DOHH2 (cell line): ENCODE results near the gene GAD1.

Experiments used
- EZH2phosphoT487 ChIP-seq: fragments of 200-600 bp; sonication (generic); IDR thresholded peaks from 2 replicates; pipeline ENCODE4 v1.6.1; 2017; ENCODE audit warnings: borderline replicate concordance, mild to moderate bottlenecking, antibody characterized with exemption, low read length, moderate library complexity, mixed read lengths
- TF ChIP-seq, protein P1 (sequence below): fragments of 200-600 bp; sonication (generic); IDR thresholded peaks from one replicate; pipeline ENCODE4 v1.5.1; 2014; ENCODE audit warnings: antibody characterized with exemption, mild to moderate bottlenecking, low read depth, low read length; ENCODE audit not compliant: poor library complexity, severe bottlenecking

DNA sequence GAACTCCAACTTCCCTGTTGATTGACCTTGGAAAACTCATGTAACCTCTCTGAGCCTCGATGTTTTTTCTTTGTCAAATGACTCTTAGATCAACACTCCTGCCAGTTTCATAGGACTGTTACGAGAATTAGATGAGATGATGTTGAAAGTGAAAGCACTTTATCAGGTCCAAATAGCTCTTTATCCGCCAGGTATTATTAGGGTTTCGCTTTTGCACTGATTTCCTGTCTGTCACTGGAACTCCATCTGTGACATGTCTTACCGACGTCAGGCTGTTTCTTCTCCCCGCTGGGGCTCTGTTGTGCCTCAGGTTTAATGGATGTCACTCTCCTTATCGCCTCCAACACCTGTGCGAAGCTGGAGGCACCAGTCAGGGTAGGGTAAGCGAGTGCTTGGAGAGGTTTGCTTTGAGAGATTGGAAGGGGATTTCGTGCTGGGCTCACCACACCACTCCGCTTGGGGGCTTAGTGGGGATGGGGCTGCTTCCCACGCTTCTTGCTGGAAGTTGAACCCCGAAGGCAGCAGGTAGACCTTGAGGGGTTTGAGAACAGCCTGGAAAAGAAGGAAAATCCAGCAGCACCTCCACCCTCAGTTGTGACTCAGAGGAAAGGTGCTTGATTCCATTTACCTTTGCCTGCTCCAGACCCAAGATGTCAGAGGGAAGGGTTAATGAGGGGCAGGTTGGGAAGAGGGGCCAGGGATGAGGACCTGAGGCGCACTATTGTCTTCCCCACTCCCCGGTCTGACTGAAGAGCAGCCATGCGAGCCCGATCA is 4.3 kb downstream of the GAD1 start:
- TF ChIP-seq, protein P1, sequence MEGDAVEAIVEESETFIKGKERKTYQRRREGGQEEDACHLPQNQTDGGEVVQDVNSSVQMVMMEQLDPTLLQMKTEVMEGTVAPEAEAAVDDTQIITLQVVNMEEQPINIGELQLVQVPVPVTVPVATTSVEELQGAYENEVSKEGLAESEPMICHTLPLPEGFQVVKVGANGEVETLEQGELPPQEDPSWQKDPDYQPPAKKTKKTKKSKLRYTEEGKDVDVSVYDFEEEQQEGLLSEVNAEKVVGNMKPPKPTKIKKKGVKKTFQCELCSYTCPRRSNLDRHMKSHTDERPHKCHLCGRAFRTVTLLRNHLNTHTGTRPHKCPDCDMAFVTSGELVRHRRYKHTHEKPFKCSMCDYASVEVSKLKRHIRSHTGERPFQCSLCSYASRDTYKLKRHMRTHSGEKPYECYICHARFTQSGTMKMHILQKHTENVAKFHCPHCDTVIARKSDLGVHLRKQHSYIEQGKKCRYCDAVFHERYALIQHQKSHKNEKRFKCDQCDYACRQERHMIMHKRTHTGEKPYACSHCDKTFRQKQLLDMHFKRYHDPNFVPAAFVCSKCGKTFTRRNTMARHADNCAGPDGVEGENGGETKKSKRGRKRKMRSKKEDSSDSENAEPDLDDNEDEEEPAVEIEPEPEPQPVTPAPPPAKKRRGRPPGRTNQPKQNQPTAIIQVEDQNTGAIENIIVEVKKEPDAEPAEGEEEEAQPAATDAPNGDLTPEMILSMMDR, result no peak
- no peak for TF ChIP-seq EZH2phosphoT487
